HepG2 (cell line): ENCODE measurements around the gene TPRN. TPM values are rescaled to one million over a fixed set of nuclear protein-coding genes. Genes with fewer than 3 reads are reported as not detected.
A peak's percentile ranks its signal among the peaks of the same experiment; 100 is the strongest.

Source experiments
- BCLAF1 ChIP-seq: fragments of 450-650 bp; IDR thresholded peaks from 2 replicates; pipeline ENCODE4 v1.6.1; 2017; ENCODE audit warnings: mild to moderate bottlenecking
- FOXJ3 ChIP-seq: sonication (generic); formaldehyde crosslinking; IDR thresholded peaks from 2 replicates; pipeline ENCODE4 v1.4.0; 2020; ENCODE audit warnings: missing genetic modification reagents, mild to moderate bottlenecking, borderline replicate concordance
- HNRNPUL1 ChIP-seq: fragments of 200-400 bp; formaldehyde crosslinking; IDR thresholded peaks from 2 replicates; pipeline ENCODE4 v1.6.1; 2017; ENCODE audit warnings: low read depth, mild to moderate bottlenecking, low read length, moderate library complexity
- KDM3A ChIP-seq: IDR thresholded peaks from 2 replicates; pipeline ENCODE4 v1.6.1; 2018; ENCODE audit warnings: low read depth, missing compliant biosample characterization
- MEF2D ChIP-seq: sonication (generic); formaldehyde crosslinking; IDR thresholded peaks from 2 replicates; pipeline ENCODE4 v1.5.1; 2020; ENCODE audit warnings: mild to moderate bottlenecking, missing genetic modification reagents
- NCOA2 ChIP-seq: sonication (generic); formaldehyde crosslinking; IDR thresholded peaks from 2 replicates; pipeline ENCODE4 v1.8.0; 2022; ENCODE audit warnings: inconsistent platforms
- RBM39 ChIP-seq: fragments of 200-400 bp; formaldehyde crosslinking; IDR thresholded peaks from one replicate; pipeline ENCODE4 v1.6.1; 2018; ENCODE audit warnings: antibody characterized with exemption, mild to moderate bottlenecking, low read depth, low read length; ENCODE audit not compliant: poor library complexity, severe bottlenecking
- RFX1 ChIP-seq: fragments of 450-650 bp; IDR thresholded peaks from 2 replicates; pipeline ENCODE4 v1.6.1; 2017
- SNAI1 ChIP-seq: sonication (generic); formaldehyde crosslinking; IDR thresholded peaks from 2 replicates; pipeline ENCODE4 v1.5.0; 2020; ENCODE audit warnings: mild to moderate bottlenecking, missing genetic modification reagents, borderline replicate concordance
- SNAPC2 ChIP-seq: sonication (generic); formaldehyde crosslinking; IDR thresholded peaks from 2 replicates; pipeline ENCODE4 v1.8.1; 2022; ENCODE audit warnings: mild to moderate bottlenecking, missing genetic modification reagents
- SOX5 ChIP-seq: IDR thresholded peaks from 2 replicates; pipeline ENCODE4 v1.6.1; 2016; ENCODE audit warnings: borderline replicate concordance
- THYN1 ChIP-seq: sonication (generic); formaldehyde crosslinking; IDR thresholded peaks from 2 replicates; pipeline ENCODE4 v1.8.1; 2023; ENCODE audit warnings: low read depth, mild to moderate bottlenecking, moderate library complexity, missing genetic modification reagents, borderline replicate concordance
- ZNF275 ChIP-seq: sonication (generic); formaldehyde crosslinking; IDR thresholded peaks from 2 replicates; pipeline ENCODE4 v1.8.0; 2022; ENCODE audit warnings: missing genetic modification reagents, mild to moderate bottlenecking, inconsistent platforms, borderline replicate concordance
- ZNF296 ChIP-seq: sonication (generic); formaldehyde crosslinking; conservative IDR thresholded peaks from 2 replicates; pipeline ENCODE4 v1.5.0; 2020; ENCODE audit warnings: mild to moderate bottlenecking, missing genetic modification reagents
- ZNF740 ChIP-seq: sonication (generic); formaldehyde crosslinking; IDR thresholded peaks from 2 replicates; pipeline ENCODE4 v1.4.0; 2020; ENCODE audit warnings: missing genetic modification reagents
- ZNF773 ChIP-seq: sonication (generic); formaldehyde crosslinking; IDR thresholded peaks from 2 replicates; pipeline ENCODE4 v1.4.0; 2020; ENCODE audit warnings: missing genetic modification reagents, borderline replicate concordance
- ZNF816 ChIP-seq: sonication (generic); formaldehyde crosslinking; IDR thresholded peaks from 2 replicates; pipeline ENCODE4 v1.8.0; 2022; ENCODE audit warnings: missing genetic modification reagents, mild to moderate bottlenecking, borderline replicate concordance
- polyA plus RNA-seq, 8 experiments: library from polyadenylated mRNA; depleted of rRNA in 3 of 8; stranded (reverse) in 7 of 8; unstranded in 1 of 8; fragments of >200 nt; fragmentation: Illumina TruSeq in 4 of 8; extraction: Trizol in 4 of 8; gene quantifications; 2 replicates each; pipeline versions ENCODE4 v1.2.1 to v1.2.3, GENCODE V29; 2011 to 2016; ENCODE audit warnings: low read depth in 4 of 8, missing spikeins in 1 of 8, mixed read lengths in 1 of 8; ENCODE audit not compliant: insufficient read depth in 1 of 8
- total RNA-seq, 5 experiments: library from RNA; depleted of rRNA; stranded (reverse); fragments of >200 nt; fragmentation: Illumina TruSeq; extraction: Trizol; gene quantifications; 2 replicates each; pipeline ENCODE4 v1.2.3, GENCODE V29; 2016; ENCODE audit warnings: low read depth in 1 of 5
- TF ChIP-seq, protein P1 (sequence below): fragments of 450-650 bp; IDR thresholded peaks from 2 replicates; pipeline ENCODE4 v1.6.1; 2016
- TF ChIP-seq, protein P2 (sequence below): sonication (generic); formaldehyde crosslinking; IDR thresholded peaks from 2 replicates; pipeline ENCODE4 v1.4.0; 2020; ENCODE audit warnings: missing genetic modification reagents, mild to moderate bottlenecking, borderline replicate concordance

The TPRN gene
- total and polyA plus RNA-seq, 2 of the 13 experiments (the other 11 are each of a cell fraction or from before 2014, with no cell fraction given): 10.1 to 19.2 TPM

DNA sequence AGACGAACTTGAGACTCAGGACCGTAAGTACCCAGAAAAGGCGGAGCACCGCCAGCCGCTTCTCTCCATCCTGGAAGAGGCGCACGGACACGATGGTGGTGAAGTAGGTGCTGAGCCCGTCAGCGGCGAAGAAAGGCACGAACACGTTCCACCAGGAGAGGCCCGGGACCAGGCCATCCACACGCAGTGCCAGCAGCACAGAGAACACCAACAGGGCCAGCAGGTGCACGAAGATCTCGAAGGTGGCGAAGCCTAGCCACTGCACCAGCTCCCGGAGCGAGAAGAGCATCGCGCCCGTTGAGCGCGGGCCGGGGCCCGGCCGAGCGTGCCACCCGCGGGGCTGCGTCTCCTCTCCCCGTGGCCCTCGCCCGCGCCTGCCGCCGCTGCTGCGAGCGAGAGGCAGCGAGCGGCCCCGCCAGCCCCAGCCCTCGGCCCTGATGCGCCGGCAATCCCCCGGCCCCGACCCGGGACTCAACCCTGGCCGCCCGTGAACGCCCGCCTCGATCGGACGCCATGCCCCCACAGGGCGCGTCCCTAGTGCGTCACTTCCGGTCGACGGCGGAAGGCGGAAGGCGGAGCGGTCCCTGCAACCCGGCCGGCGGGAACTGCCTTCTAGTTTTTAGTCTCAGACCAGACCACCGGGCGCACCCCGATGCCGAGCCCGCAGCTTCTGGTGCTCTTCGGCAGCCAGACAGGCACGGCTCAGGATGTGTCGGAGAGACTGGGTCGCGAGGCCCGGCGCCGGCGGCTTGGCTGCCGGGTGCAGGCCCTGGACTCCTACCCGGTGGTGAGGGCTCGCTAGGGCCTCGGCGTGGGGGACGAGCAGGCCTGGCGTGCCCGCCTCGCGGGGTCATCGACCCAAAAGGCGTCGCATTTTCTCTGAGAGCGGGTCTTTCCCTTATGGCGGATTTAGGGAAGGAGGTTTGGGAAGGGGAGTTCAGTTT, 4.9 kb upstream of the TPRN start, which contains the start of the genes NDOR1 and TMEM203 (continued):
- TF ChIP-seq, protein P1, sequence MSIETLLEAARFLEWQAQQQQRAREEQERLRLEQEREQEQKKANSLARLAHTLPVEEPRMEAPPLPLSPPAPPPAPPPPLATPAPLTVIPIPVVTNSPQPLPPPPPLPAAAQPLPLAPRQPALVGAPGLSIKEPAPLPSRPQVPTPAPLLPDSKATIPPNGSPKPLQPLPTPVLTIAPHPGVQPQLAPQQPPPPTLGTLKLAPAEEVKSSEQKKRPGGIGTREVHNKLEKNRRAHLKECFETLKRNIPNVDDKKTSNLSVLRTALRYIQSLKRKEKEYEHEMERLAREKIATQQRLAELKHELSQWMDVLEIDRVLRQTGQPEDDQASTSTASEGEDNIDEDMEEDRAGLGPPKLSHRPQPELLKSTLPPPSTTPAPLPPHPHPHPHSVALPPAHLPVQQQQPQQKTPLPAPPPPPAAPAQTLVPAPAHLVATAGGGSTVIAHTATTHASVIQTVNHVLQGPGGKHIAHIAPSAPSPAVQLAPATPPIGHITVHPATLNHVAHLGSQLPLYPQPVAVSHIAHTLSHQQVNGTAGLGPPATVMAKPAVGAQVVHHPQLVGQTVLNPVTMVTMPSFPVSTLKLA: 0 out of 2 replicates have a peak, but pooled peaks have one; percentile 18
- TF ChIP-seq RBM39 (no peak), RFX1 (no peak), NCOA2 (CRISPR knock-in tag) (peak; percentile 42; the same call in 1 of the 2 replicates), BCLAF1 (no peak), HNRNPUL1 (no peak), KDM3A (CRISPR knock-in tag) (peak; percentile 64; the same call in 1 of the 2 replicates), ZNF740 (CRISPR knock-in tag) (no peak; the same call in 1 of the 2 replicates), ZNF296 (CRISPR knock-in tag) (no peak), ZNF275 (CRISPR knock-in tag) (peak; percentile 79), SNAPC2 (CRISPR knock-in tag) (no peak), MEF2D (no peak), ZNF816 (CRISPR knock-in tag) (no peak; the same call in 1 of the 2 replicates), SNAI1 (no peak), ZNF773 (CRISPR knock-in tag) (no peak), THYN1 (CRISPR knock-in tag) (no peak), SOX5 (CRISPR knock-in tag) (0 out of 2 replicates have a peak, but pooled peaks have one; percentile 19), FOXJ3 (CRISPR knock-in tag) (no peak)
- TF ChIP-seq, protein P2, sequence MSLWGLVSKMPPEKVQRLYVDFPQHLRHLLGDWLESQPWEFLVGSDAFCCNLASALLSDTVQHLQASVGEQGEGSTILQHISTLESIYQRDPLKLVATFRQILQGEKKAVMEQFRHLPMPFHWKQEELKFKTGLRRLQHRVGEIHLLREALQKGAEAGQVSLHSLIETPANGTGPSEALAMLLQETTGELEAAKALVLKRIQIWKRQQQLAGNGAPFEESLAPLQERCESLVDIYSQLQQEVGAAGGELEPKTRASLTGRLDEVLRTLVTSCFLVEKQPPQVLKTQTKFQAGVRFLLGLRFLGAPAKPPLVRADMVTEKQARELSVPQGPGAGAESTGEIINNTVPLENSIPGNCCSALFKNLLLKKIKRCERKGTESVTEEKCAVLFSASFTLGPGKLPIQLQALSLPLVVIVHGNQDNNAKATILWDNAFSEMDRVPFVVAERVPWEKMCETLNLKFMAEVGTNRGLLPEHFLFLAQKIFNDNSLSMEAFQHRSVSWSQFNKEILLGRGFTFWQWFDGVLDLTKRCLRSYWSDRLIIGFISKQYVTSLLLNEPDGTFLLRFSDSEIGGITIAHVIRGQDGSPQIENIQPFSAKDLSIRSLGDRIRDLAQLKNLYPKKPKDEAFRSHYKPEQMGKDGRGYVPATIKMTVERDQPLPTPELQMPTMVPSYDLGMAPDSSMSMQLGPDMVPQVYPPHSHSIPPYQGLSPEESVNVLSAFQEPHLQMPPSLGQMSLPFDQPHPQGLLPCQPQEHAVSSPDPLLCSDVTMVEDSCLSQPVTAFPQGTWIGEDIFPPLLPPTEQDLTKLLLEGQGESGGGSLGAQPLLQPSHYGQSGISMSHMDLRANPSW: no peak
